D721Med (cell line): ENCODE data around the gene USP44.

Experiments used
- DNase-seq: peaks from one replicate; pipeline ENCODE4 v3.0.0; 2011; ENCODE audit warnings: low spot score; ENCODE audit not compliant: insufficient read length
- FAIRE-seq: peaks from 2 replicates; lab custom pipeline; 2011; peaks lifted over from hg19 to GRCh38; lab: Jason Lieb, UNC
- CTCF ChIP-seq: IDR thresholded peaks from 2 replicates; pipeline ENCODE4 v1.5.1; 2012; ENCODE audit warnings: mild to moderate bottlenecking, control low read depth; ENCODE audit not compliant: insufficient read depth; ENCODE audit errors: missing control alignments

USP44 gene

DNA sequence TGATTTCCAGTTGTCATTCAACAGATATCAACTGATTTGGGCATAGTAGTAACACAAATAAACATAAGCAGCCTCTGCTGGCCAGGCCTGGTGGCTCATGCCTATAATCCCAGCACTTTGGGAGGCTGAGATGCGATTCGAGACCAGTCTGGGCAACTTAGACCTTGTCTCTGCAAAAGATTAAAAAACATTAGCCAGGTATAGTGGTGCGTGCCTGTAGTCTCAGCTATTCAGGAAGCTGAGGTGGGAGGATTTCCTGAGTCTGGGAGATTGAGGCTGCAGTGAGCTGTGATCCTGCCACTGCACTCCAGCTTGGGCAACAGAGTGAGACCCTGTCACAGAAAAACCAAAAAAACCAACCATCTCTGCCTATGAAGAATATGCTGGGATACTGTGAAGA lies 70.2 kb downstream of the USP44 start:
- FAIRE-seq = no peak
- no peak for DNase-seq
- TF ChIP-seq CTCF = no peak

DNA sequence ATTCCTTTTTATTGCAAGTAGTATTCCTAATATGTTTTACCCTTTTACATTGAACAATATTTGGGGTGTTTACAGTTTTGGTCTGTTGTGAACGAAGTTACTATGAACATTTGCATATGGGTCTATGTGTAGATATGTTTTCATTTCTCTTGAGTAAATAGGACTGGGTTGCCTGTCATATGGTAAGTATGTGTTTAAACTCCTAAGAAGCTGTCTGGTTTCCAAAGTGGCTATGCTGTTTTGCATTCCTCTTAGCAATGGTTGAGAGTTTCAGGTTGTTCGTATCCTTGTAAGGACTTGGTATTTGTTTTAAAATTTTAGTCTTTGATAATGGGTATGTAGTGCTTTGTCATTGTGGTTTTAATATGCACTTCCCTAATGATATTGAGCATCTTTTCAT lies 71.0 kb downstream of the USP44 start:
- DNase-seq = no peak
- no peak for FAIRE-seq
- no peak for TF ChIP-seq CTCF

DNA sequence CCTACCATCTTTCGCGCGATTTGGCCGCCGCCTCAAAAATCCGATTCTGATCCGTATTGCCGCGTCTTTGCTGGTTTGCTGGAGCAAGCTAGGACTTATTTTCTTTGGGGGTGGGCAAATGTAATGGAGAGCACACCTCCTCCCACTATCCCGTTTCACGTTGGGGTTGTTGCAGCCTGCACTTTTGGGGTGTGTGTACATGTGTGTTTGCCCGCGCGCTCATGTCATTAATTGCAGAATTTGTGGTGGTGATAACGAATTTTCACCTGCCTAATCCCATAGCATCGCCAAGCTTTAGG lies 76.7 kb downstream of the USP44 start:
- DNase-seq = no peak
- no peak for TF ChIP-seq CTCF
- no peak for FAIRE-seq

GRCh38 chr12:95473884-95474659 lies 77.2 kb downstream of the USP44 start, which contains the start of gene METAP2:
Gene METAP2, plus strand, starts transcription at chr12:95474152. Its CDS starts 28 bp downstream, at chr12:95474180.
- no peak for TF ChIP-seq CTCF
- peak; percentile 85 for DNase-seq
- no peak for FAIRE-seq

- no peak for TF ChIP-seq CTCF
- DNase-seq = no peak
- FAIRE-seq = no peak
Measured at GRCh38 chr12:95473231-95473883, 77.9 kb downstream of the USP44 start.

- DNase-seq (no peak), FAIRE-seq (no peak)
- no peak for TF ChIP-seq CTCF
Measured at GRCh38 chr12:95470300-95470699, 81.0 kb downstream of the USP44 start.
